ENCODE measurements around the gene POLR3A.

DNA sequence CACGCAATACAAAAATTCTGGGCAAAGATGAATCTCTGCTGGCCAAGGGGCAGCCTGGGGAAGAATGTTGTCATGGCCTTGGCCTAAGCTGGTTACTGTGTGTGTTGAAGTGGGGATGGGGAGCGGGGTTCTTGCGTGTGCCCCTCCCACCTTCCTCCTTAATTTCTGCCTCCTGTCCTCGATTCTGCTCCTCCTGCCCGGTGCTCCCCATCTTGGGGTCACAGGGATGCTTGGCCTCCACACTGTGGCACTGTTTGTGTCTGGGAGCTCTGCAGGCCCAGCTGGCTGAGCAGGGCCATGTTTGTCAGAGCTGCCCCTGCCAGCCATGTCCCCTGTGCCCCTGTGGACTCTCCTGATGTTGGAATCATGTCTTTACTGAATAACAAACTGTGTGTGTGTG is 41.4 kb upstream of the POLR3A start:
- TF ChIP-seq, protein P1, sequence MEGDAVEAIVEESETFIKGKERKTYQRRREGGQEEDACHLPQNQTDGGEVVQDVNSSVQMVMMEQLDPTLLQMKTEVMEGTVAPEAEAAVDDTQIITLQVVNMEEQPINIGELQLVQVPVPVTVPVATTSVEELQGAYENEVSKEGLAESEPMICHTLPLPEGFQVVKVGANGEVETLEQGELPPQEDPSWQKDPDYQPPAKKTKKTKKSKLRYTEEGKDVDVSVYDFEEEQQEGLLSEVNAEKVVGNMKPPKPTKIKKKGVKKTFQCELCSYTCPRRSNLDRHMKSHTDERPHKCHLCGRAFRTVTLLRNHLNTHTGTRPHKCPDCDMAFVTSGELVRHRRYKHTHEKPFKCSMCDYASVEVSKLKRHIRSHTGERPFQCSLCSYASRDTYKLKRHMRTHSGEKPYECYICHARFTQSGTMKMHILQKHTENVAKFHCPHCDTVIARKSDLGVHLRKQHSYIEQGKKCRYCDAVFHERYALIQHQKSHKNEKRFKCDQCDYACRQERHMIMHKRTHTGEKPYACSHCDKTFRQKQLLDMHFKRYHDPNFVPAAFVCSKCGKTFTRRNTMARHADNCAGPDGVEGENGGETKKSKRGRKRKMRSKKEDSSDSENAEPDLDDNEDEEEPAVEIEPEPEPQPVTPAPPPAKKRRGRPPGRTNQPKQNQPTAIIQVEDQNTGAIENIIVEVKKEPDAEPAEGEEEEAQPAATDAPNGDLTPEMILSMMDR (conservative IDR thresholded peaks at IDR 0.05 in 1 of 2, IDR thresholded peaks at IDR 0.05 in 1 of 2; ENCODE audit: extremely low read depth in 1 of 2, insufficient read depth in 1 of 2, low read depth in 1 of 2, low read length in 2 of 2): no peak
- TF ChIP-seq EZH2 (IDR thresholded peaks at IDR 0.05; ENCODE audit: borderline replicate concordance, low read length): no peak
